CD14-positive monocyte (primary cell): ENCODE measurements around the gene NLK. TPM values are rescaled to one million over a fixed set of nuclear protein-coding genes. Genes with fewer than 3 reads are reported as not detected.

ENCODE experiments used
- DNase-seq, 3 donors: peaks; one replicate each; pipeline ENCODE4 v3.0.0-alpha.2; 2011 to 2022
- H2AFZ ChIP-seq: 2 replicates; pipeline ENCODE4 v1.6.0; 2012; ENCODE audit warnings: mild to moderate bottlenecking, low read depth, low read length, inconsistent platforms; ENCODE audit not compliant: insufficient read depth, poor library complexity, severe bottlenecking
- H3K27ac ChIP-seq, 2 donors: 1 replicate in 1 of 2; 2 replicates in 1 of 2; pipeline ENCODE4 v1.5.1; 2012 to 2013; ENCODE audit warnings: low read length in 2 of 2, control low read depth in 1 of 2, inconsistent platforms in 1 of 2, low read depth in 1 of 2, mild to moderate bottlenecking in 1 of 2
- H3K27me3 ChIP-seq, 2 donors: one replicate each; pipeline versions ENCODE4 v1.6.0 to v1.6.1; 2011 to 2013; ENCODE audit warnings: low read length in 2 of 2; ENCODE audit not compliant: control insufficient read depth in 2 of 2, insufficient read depth in 2 of 2
- H3K36me3 ChIP-seq, 2 donors: replicated peaks in 1 of 2; 1 replicate in 1 of 2; 2 replicates in 1 of 2; pipeline versions ENCODE4 v1.5.1 to v1.6.1; 2012 to 2013; ENCODE audit warnings: low read length in 2 of 2, control low read depth in 1 of 2, inconsistent platforms in 1 of 2, mild to moderate bottlenecking in 1 of 2; ENCODE audit not compliant: insufficient read depth in 2 of 2, control insufficient read depth in 1 of 2
- H3K4me1 ChIP-seq, 2 donors: 1 replicate in 1 of 2; 2 replicates in 1 of 2; pipeline versions ENCODE4 v1.5.1 to v1.6.1; 2012 to 2013; ENCODE audit warnings: low read length in 2 of 2, control low read depth in 1 of 2, inconsistent platforms in 1 of 2, mild to moderate bottlenecking in 1 of 2, moderate library complexity in 1 of 2; ENCODE audit not compliant: insufficient read depth in 2 of 2, control insufficient read depth in 1 of 2
- H3K4me2 ChIP-seq: replicated peaks from 2 replicates; pipeline ENCODE3; 2012; ENCODE audit warnings: low read length, moderate library complexity, mild to moderate bottlenecking; ENCODE audit not compliant: poor library complexity, severe bottlenecking; ENCODE audit errors: extremely low read depth
- H3K4me3 ChIP-seq, 3 experiments: fragments of 200-600 bp in 1 of 3; sonication (generic) in 1 of 3; replicated peaks in 1 of 3; 1 replicate in 2 of 3; 2 replicates in 1 of 3; pipeline ENCODE4 v1.5.1; 2011 to 2013; ENCODE audit warnings: low read length in 3 of 3, mild to moderate bottlenecking in 3 of 3, control low read depth in 2 of 3, low read depth in 2 of 3, inconsistent platforms in 1 of 3, moderate library complexity in 1 of 3
- H3K79me2 ChIP-seq: 2 replicates; pipeline ENCODE4 v1.6.0; 2012; ENCODE audit warnings: mild to moderate bottlenecking, control low read depth, inconsistent platforms, low read length, moderate library complexity; ENCODE audit not compliant: insufficient read depth
- H3K9ac ChIP-seq: 2 replicates; pipeline ENCODE4 v1.6.0; 2017; ENCODE audit warnings: low read length, mild to moderate bottlenecking; ENCODE audit not compliant: insufficient read depth, poor library complexity, severe bottlenecking
- H3K9me3 ChIP-seq, 2 donors: replicated peaks in 1 of 2; 1 replicate in 1 of 2; 2 replicates in 1 of 2; pipeline versions ENCODE4 v1.5.1 to v1.6.1; 2012 to 2013; ENCODE audit warnings: low read length in 2 of 2, control low read depth in 1 of 2; ENCODE audit not compliant: control insufficient read depth in 1 of 2, insufficient read depth in 1 of 2
- H4K20me1 ChIP-seq: 2 replicates; pipeline ENCODE4 v1.6.0; 2012; ENCODE audit warnings: mild to moderate bottlenecking, low read length, control low read depth, moderate library complexity; ENCODE audit not compliant: insufficient read depth
- H3K27ac Mint-ChIP-seq, 7 donors: one replicate each; pipeline ENCODE4 v1.8.0; 2020; ENCODE audit warnings: mild to moderate bottlenecking in 7 of 7, mixed read lengths in 7 of 7, moderate library complexity in 6 of 7, inconsistent platforms in 2 of 7
- H3K27me3 Mint-ChIP-seq, 3 donors: one replicate each; pipeline ENCODE4 v1.8.0; 2021 to 2022; ENCODE audit warnings: low read depth in 3 of 3, mild to moderate bottlenecking in 3 of 3, mixed read lengths in 3 of 3, moderate library complexity in 3 of 3, inconsistent platforms in 1 of 3
- H3K36me3 Mint-ChIP-seq, 2 donors: one replicate each; pipeline ENCODE4 v1.8.0; 2020; ENCODE audit warnings: mixed read lengths in 2 of 2, inconsistent platforms in 1 of 2, mild to moderate bottlenecking in 1 of 2
- H3K4me1 Mint-ChIP-seq: one replicate; pipeline ENCODE4 v1.8.0; 2020; ENCODE audit warnings: mild to moderate bottlenecking, mixed read lengths
- H3K4me3 Mint-ChIP-seq, 2 donors: one replicate each; pipeline ENCODE4 v1.8.0; 2020; ENCODE audit warnings: mild to moderate bottlenecking in 2 of 2, mixed read lengths in 2 of 2, moderate library complexity in 1 of 2
- H3K9me3 Mint-ChIP-seq, 7 donors: one replicate each; pipeline ENCODE4 v1.8.0; 2020 to 2022; ENCODE audit warnings: mixed read lengths in 7 of 7, mild to moderate bottlenecking in 6 of 7, moderate library complexity in 6 of 7, inconsistent platforms in 2 of 7
- WGBS: methylation state at CpG from one replicate; pipeline ENCODE4 v1.1.5; 2013; ENCODE audit warnings: missing lambda C conversion rate; ENCODE audit not compliant: insufficient coverage; 5-methylcytosine and 5-hydroxymethylcytosine counted together
- intact Hi-C, 2 donors: fragments of 100-400 bp; cut with micrococcal nuclease; formaldehyde crosslinking; loops; one replicate each; pipeline versions ENCODE4 v1.15.0 to v1.15.1; 2023
- polyA plus RNA-seq, 3 donors: library from polyadenylated mRNA; depleted of rRNA in 1 of 3; unstranded in 2 of 3; stranded (reverse) in 1 of 3; fragments of 300-500 nt in 2 of 3; fragments of >200 nt in 1 of 3; fragmentation: Illumina TruSeq in 2 of 3; gene quantifications; 1 replicate in 2 of 3; 2 replicates in 1 of 3; pipeline ENCODE4 v1.2.3, GENCODE V29; 2012 to 2021
- TF ChIP-seq, protein P1 (sequence below): fragments of 200-600 bp; IDR thresholded peaks from one replicate; pipeline ENCODE4 v1.8.0; 2022; ENCODE audit warnings: antibody characterized with exemption, mild to moderate bottlenecking

The NLK gene
- polyA plus RNA-seq, 3 donors, result 1.7 to 6.5 (median 2.0) TPM

DNA sequence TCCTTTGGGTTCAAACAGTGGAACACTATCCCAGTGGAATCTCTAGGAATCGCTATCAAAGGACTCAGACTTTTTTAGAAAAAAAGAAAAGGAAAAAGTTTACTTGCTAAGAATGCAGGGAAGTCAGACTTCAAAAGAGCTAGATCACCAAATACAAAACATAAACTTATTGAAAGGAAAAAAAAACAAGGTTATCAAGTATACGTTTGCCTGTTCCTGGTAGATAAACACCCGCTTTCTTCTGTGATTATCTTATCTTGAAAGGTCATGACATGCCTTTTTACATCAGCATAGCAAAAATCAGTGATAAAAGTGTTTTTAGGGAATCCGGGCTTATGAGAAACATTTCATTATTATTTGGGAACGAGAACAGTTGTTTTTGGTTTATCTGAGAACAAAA is 147.2 kb downstream of the NLK start:
- H3K4me2 ChIP-seq, result no peak overlapping the region

DNA sequence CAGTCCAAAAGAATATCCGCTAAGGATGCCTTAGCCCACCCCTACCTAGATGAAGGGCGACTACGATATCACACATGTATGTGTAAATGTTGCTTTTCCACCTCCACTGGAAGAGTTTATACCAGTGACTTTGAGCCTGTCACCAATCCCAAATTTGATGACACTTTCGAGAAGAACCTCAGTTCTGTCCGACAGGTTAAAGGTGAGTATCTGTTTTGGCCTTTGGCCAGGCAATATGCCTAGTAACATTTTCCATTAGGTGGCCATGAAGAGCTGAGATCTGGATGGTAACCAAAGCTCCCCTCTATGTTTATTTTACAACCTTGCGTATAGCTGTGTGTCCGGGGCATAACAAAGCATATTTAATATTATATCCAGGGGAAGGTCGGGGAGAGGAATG is 148.5 kb downstream of the NLK start:
- Histone ChIP-seq H3K4me3 (no peak overlapping the region), H3K4me1 (peaks cover 16 to 24% of the 10 kb centered on the region in 2 donors), H4K20me1 (no peaks in the 10 kb centered on the region), H3K36me3 (peaks cover 5 to 24% of the 10 kb centered on the region in 2 donors), H3K27me3 (no peaks in the 10 kb centered on the region), H3K79me2 (no peaks in the 10 kb centered on the region), H3K9me3 (no peaks in the 10 kb centered on the region), H3K4me2 (no peak overlapping the region), H2AFZ (no peak overlapping the region), H3K9ac (no peak overlapping the region), H3K27ac (no peak overlapping the region)
- peaks cover 0 to 7% (median 2%) of the 10 kb centered on the region in 7 donors for H3K9me3 Mint-ChIP-seq
- H3K4me3 Mint-ChIP-seq, result no peak overlapping the region
- no peak overlapping the region for H3K27ac Mint-ChIP-seq
- intact Hi-C loops, result no loop called here
- H3K36me3 Mint-ChIP-seq, result peaks cover 32 to 46% of the 10 kb centered on the region in 2 donors
- TF ChIP-seq, protein P1, sequence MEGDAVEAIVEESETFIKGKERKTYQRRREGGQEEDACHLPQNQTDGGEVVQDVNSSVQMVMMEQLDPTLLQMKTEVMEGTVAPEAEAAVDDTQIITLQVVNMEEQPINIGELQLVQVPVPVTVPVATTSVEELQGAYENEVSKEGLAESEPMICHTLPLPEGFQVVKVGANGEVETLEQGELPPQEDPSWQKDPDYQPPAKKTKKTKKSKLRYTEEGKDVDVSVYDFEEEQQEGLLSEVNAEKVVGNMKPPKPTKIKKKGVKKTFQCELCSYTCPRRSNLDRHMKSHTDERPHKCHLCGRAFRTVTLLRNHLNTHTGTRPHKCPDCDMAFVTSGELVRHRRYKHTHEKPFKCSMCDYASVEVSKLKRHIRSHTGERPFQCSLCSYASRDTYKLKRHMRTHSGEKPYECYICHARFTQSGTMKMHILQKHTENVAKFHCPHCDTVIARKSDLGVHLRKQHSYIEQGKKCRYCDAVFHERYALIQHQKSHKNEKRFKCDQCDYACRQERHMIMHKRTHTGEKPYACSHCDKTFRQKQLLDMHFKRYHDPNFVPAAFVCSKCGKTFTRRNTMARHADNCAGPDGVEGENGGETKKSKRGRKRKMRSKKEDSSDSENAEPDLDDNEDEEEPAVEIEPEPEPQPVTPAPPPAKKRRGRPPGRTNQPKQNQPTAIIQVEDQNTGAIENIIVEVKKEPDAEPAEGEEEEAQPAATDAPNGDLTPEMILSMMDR, result no peak
- DNase-seq, result no peak
- peaks cover 18% of the 10 kb centered on the region for H3K4me1 Mint-ChIP-seq
- WGBS, result 100% methylated on average over 1 of the region's 8 CpGs
- H3K27me3 Mint-ChIP-seq, result peaks cover 0 to 2% (median 0%) of the 10 kb centered on the region in 3 donors

More for the DNA sequence above, 147.2 kb downstream of the NLK start:
- DNase-seq, result no peak
- Mint-ChIP-seq H3K9me3 (peaks cover 0 to 15% (median 6%) of the 10 kb centered on the region in 7 donors), H3K27ac (no peak overlapping the region), H3K4me1 (peaks cover 16% of the 10 kb centered on the region), H3K27me3 (peaks cover 0 to 2% (median 0%) of the 10 kb centered on the region in 3 donors), H3K36me3 (peaks cover 37 to 45% of the 10 kb centered on the region in 2 donors), H3K4me3 (no peak overlapping the region)
- Histone ChIP-seq H3K4me1 (peaks cover 16 to 22% of the 10 kb centered on the region in 2 donors), H4K20me1 (no peaks in the 10 kb centered on the region), H3K9me3 (peaks cover 0 to 4% of the 10 kb centered on the region in 2 donors), H2AFZ (no peak overlapping the region), H3K27ac (peak overlapping the region in 1 of 2 donors; percentile 8), H3K9ac (no peak overlapping the region), H3K79me2 (no peaks in the 10 kb centered on the region), H3K36me3 (peaks cover 12 to 35% of the 10 kb centered on the region in 2 donors), H3K4me3 (no peak overlapping the region), H3K27me3 (no peaks in the 10 kb centered on the region)
- WGBS, result 71% methylated on average over 2 of the region's 5 CpGs
- TF ChIP-seq, protein P1, result no peak
- intact Hi-C loops, result no loop called here
